Measurements from ENCODE around the gene BLID. TPM values are rescaled to one million over a fixed set of nuclear protein-coding genes. Genes with fewer than 3 reads are reported as not detected.

The BLID gene
- polyA plus RNA-seq, 1 donor from 2014 or later: not detected

DNA sequence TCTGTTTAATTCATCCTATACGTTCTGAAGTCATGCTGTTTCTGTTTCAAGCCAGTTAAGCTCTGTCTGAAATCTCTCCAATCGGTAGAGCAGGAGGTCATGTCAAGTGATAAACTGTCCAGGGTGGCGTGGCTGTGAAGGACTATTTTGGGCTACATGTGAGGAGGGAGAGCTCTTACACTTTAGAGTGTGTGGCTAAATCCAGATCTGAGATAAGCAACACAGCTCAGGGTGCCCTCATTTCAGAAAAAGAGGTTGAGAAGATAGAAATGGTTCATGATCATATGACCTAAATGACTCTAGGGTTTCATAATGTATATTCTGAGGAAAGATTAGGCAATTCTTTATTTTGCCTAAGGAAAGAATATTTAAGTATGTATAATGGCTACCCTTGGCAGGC, 8.4 kb downstream of the BLID start:
- Histone ChIP-seq H3F3A (ENCODE audit: insufficient read depth, low read length, poor library complexity, severe bottlenecking) (no peaks in the 10 kb centered on the region), H3K9me3 (ENCODE audit: low read length) (no peaks in the 10 kb centered on the region), H3K9ac (ENCODE audit: low read length) (no peak overlapping the region), H3K79me2 (replicated peaks; ENCODE audit: insufficient read depth, low read length) (no peaks in the 10 kb centered on the region), H3K27me3 (ENCODE audit: insufficient read depth, low read depth, low read length) (no peaks in the 10 kb centered on the region), H3K9me2 (ENCODE audit: insufficient read depth, low read length) (no peaks in the 10 kb centered on the region), H3K4me3 (ENCODE audit: low read length) (no peak overlapping the region), H3K27ac (ENCODE audit: low read length) (no peak overlapping the region), H3K4me2 (ENCODE audit: low read length) (no peak overlapping the region), H4K20me1 (ENCODE audit: insufficient read depth) (no peaks in the 10 kb centered on the region), H2AFZ (ENCODE audit: low read depth, low read length) (no peak overlapping the region), H3K36me3 (ENCODE audit: insufficient read depth, low read length) (no peaks in the 10 kb centered on the region)
- TF ChIP-seq EP300 (conservative IDR thresholded peaks at IDR 0.05; ENCODE audit: poor library complexity, severe bottlenecking) (no peak), MXI1 (conservative IDR thresholded peaks at IDR 0.05; ENCODE audit: poor library complexity, severe bottlenecking) (no peak), SMC3 (conservative IDR thresholded peaks at IDR 0.05; ENCODE audit: poor library complexity) (no peak), TAF1 (IDR thresholded peaks at IDR 0.05; ENCODE audit: low read depth) (no peak), CTCF (IDR thresholded peaks at IDR 0.05; ENCODE audit: poor library complexity, severe bottlenecking) (no peak), POLR2AphosphoS5 (IDR thresholded peaks at IDR 0.05) (no peak), EZH2 (IDR thresholded peaks at IDR 0.05; ENCODE audit: borderline replicate concordance, insufficient read depth, low read length, poor library complexity, severe bottlenecking) (no peak), REST (IDR thresholded peaks at IDR 0.05; ENCODE audit: borderline replicate concordance) (no peak), RAD21 (conservative IDR thresholded peaks at IDR 0.05) (no peak)

- no peaks in the 10 kb centered on the region for H3K9me3 ChIP-seq (ENCODE audit: low read length)
- TF ChIP-seq RAD21 (conservative IDR thresholded peaks at IDR 0.05) (no peak), POLR2AphosphoS5 (IDR thresholded peaks at IDR 0.05) (no peak), MXI1 (conservative IDR thresholded peaks at IDR 0.05; ENCODE audit: poor library complexity, severe bottlenecking) (no peak), EP300 (conservative IDR thresholded peaks at IDR 0.05; ENCODE audit: poor library complexity, severe bottlenecking) (no peak)
- H3K9me2 ChIP-seq (ENCODE audit: insufficient read depth, low read length): no peaks in the 10 kb centered on the region
- H2AFZ ChIP-seq (ENCODE audit: low read depth, low read length): no peak overlapping the region
- no peaks in the 10 kb centered on the region for H4K20me1 ChIP-seq (ENCODE audit: insufficient read depth)
- H3F3A ChIP-seq (ENCODE audit: insufficient read depth, low read length, poor library complexity, severe bottlenecking): no peaks in the 10 kb centered on the region
- H3K27me3 ChIP-seq (ENCODE audit: insufficient read depth, low read depth, low read length): no peaks in the 10 kb centered on the region
- H3K9ac ChIP-seq (ENCODE audit: low read length): no peak overlapping the region
- no peak overlapping the region for H3K4me2 ChIP-seq (ENCODE audit: low read length)
- no peaks in the 10 kb centered on the region for H3K36me3 ChIP-seq (ENCODE audit: insufficient read depth, low read length)
- H3K79me2 ChIP-seq (replicated peaks; ENCODE audit: insufficient read depth, low read length): no peaks in the 10 kb centered on the region
- H3K27ac ChIP-seq (ENCODE audit: low read length): no peak overlapping the region
- H3K4me3 ChIP-seq (ENCODE audit: low read length): no peak overlapping the region
These were observed 9.0 kb downstream of the BLID start for GRCh38 chr11:122107045-122107444.

Data from neural cell (in vitro differentiated cells).